ENCODE measurements around the gene AGBL4. TPM values are rescaled to one million over a fixed set of nuclear protein-coding genes. Genes with fewer than 3 reads are reported as not detected.
"Not testable (repeated sequence)": the region's sequence is repeated elsewhere in the genome, so short reads cannot be mapped to it uniquely, and the experiment has no call there.

Gene AGBL4
- total RNA-seq, 1 donor from 2014 or later = 0.52 TPM

DNA sequence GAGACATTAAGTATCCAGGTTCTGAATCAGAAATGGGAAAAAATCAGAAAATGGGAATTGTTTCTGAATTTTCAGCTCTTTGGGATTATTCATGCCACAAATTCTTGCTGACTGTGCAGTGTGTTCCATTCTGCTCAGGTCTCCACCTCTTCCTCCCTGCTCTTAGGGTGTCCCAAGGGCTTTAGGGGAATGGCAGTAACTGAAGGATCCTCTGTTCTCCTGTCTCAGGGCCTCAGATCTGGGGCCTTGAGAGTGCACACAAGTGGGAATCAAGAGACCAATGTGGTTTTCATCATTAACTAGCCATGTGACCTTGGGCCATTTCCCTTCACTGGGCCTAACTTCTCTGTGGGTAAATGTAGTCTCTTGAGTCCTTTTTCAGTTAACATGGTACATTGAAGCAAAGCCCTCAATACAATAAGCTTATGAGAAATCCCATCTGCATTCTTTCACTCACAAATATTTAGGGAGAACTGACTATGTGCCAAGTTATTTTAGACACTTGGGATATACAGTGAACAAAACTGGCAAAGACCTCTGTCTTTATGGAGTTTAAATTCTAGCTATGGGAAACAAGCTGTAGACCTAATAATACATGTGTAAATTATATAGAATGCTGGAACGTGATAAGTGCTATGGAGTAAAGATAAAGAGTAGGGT lies 1476.1 kb downstream of the AGBL4 start:
- no peak for DNase-seq (ENCODE audit: low spot score)

DNA sequence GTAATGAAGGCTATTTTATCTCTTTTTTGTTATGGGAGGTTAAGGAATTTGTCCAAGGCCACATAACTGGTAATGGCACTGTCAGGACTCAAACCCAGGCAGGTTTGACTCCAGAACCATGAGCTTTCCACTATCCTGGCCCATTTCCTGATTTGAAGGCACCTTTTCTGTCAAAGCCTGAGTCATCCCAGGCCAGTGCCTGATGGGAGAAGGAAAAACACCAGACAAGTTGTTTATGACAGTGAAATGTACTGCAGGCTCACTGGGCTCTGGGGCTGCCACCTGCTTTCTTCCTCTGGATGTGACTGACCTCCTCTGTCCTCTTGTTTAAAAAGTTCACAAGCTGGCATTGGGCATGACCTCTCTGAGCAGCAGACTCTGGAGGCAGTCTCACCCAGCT lies 1479.9 kb downstream of the AGBL4 start:
- DNase-seq (ENCODE audit: low spot score) = no peak

DNA sequence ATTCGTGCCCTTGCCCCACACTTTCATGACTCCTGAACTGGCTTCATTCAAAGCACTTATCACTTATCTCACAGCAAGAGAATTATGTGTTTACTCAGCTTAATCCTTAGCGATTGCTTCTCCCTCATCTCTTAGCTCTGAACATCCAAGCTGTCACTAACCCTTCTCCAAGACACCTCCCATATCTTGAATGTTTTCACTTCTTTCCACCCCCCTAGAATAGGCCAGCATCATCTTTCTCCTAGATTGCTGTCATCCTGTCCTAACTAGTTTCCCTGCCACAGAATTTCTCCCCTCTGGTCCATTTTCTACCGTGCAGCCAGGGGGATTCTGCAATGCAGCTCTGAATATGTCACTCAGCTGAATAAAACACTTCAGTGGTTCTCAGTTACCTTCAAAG lies 1483.2 kb downstream of the AGBL4 start:
- no peak for DNase-seq (ENCODE audit: low spot score)

DNA sequence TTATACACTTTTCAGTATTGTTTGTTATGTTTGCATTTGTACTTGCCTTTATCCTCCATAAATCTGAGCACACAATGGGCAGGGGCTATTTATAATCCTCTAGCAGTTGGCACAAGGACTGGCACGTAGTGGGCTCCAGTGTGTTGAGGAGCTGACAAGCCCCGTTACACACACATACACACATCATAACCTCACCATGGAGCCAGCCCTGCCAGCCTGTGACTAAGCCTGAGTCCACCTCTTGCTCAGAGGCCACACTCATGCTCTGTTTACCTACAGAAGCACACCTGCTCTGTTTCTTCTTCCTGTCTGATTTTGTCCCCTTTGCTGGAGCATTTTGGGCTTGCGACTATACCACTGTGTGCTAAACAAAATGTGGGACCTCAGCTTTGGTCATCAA lies 1487.3 kb downstream of the AGBL4 start:
- no peak for DNase-seq (ENCODE audit: low spot score)

DNA sequence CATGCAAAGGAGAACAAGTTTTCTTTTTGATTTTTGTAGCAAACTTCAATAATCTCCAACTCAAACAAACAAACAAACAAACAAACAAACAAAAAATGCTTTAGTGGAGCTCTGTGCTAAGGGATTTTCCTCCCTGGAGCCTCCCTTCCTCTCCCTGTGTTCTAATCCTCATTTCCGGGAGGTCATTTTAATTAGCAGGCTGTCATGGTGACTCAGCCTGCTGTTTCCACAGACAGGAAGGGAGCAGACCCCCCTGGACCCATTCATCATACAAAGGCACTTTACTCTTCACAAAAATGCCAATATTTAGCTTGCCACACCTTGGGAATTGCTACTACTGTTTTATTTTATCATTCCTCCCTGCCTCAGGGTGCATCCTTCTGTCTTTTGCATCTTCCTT lies 1490.8 kb downstream of the AGBL4 start:
- no peak for DNase-seq (ENCODE audit: low spot score)

DNA sequence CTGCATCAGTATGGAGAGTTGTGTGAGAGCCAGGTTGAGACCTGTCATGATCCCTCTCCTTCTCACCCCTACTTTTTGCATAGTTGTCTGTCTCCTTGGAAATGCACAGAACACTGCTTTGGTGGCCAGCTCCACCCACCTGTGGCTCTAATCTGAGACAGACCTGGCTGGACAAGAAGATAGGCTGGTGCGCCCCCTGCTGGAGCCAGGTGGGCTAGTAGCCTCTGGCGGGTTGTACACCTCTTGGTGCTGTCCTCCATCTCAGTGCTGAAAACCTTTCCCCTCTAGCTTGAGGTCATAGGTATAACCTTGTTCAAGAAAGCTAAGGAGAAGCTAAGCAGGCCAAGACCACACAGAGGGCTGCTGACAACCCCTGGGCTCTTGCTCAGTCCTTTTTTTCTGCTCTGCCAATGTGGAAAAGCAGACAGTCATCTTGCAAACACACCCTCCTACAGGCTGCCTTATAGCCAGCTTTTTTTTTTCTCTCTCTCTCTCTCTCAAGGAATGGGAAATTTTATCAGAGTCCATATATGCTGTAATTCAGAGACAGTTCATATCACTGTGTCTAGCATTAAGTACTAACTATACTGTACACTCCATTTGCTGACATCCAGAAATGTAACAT lies 1492.9 kb downstream of the AGBL4 start:
- DNase-seq (ENCODE audit: low spot score) = peak; percentile 67

DNA sequence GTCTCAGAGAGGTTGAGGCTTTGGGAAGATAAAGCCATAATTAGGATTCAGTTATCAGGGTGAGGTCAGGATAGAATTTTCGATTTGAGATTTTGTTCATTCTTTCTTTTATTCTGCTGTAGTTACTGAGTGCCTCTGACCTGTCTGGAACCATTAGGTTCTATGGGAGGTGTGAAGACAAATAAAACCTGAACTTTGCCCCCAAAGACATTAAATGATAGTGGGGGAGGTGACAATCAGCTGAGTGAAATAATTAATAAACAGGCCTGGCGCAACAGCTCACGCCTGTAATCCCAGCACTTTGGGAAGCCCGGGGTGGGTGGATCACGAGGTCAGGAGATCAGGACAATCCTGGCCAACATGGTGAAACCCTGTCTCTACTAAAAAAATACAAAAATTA lies 1496.7 kb downstream of the AGBL4 start:
- no peak for DNase-seq (ENCODE audit: low spot score)

DNA sequence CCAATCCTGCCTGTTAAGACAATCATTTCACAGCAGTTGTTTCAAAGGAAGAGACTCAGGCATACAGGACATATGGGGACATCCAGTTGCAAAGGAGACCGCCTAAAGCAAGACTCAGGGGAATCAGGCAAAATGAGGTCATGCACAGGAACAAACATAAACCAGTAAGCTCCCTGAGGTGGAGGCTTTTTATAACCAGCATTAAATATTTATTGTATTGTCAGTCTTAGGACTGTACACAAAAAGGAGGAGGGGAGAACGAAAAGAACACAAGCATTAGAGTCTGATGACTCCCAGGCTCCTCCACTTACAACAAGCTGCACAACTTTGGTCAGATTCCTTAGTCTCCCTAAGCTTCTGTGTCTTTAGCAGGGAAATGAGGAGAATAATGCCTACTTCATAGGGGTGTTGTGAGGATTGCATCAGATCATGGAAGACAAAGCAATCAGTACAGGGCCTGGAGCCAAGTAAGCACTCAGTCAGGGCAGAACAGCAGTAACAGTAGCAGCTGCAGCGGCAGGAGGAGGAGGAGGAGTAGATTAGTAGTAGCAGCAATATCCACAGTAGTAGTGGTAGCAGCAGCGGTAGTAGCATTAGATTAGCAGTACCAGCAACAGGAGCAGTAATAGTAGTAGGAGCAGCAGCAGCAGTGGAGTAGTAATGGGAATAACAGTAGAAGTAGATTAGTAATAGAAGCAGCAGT lies 1497.6 kb downstream of the AGBL4 start:
- DNase-seq (ENCODE audit: low spot score) = peak; percentile 11

DNA sequence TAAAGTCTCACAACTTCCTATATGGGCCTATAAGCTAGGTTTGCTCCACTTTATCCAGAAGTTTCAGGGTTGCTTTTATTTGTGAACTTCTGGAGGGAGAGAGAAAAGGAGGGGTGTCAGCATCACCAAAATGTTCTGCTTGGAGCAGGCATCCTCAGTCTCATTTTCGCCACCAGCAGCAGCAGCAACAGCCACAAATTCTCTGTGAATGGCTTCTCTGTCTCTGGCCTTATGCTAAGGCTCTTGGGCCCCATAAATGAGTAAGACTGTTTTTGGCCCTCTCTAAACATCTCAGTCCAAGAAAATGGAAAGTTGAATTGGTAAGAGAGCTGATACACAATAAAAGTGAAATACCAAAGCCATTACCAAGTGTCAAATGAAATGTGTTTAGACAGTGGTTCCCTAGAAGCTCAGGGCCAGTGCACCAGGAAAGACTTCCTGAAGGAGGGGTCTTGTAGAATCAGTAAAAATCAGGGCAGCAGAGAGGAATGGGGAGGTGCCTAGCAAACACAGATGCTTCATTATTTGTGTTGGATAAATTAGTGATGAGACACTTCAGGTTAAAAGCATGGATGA lies 1498.8 kb downstream of the AGBL4 start:
- DNase-seq (ENCODE audit: low spot score) = no peak

DNA sequence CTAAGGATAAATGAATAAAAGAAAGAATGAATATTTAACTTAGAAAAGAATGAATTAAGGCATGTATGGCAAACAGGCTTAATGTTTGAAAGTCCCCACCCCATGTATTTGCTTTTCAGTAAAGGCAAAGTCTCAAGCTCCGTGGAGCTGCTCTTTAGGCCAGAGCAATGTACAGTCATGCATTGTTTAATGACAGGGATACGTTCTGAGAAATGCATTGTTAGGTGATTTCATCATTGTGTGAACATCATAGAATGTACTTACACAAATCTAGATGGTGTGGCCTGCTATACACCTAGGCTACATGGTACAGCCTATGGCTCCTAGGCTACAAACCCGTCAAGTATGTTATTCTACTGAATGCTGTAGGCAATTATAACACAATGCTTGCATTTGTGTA lies 1500.2 kb downstream of the AGBL4 start:
- no peak for DNase-seq (ENCODE audit: low spot score)

DNA sequence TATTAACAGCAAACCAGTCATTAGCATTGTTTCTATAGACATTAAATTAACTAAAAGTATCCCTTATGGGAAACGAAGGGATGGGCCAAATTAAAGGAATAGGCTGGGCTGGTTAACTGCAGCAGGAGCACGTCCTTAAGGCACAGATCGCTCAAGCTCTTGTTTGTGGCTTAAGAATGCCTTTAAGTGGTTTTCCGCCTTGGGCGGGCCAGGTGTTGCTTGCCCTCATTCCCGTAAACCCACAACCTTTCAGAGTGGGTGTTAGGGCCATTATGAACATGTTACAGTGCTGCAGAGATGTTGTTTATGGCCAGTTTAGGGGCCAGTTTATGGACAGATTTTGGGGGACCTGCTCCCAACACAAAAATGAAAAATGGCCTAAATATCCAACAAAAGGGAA lies 1503.9 kb downstream of the AGBL4 start:
- DNase-seq (ENCODE audit: low spot score) = not testable (repeated sequence)

DNA sequence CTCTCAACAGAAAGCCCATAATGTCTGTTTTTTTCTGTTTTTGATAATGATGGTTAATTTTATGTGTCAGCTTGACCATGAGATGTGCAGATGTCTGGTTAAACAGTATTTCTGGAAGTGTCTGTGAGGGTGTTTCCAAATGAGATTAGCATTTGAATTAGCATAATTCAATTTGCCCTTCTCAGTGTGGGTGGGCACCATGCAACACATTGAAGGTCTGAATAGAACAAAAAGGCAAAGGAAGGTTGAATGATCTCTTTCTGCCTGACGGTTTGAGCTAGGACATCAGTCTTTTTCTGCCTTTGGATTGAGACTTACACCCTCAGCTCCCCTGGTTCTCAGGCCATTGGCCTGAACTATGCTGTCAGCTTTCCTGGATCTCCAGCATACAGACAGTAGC lies 1516.9 kb downstream of the AGBL4 start:
- DNase-seq (ENCODE audit: low spot score) = no peak

DNA sequence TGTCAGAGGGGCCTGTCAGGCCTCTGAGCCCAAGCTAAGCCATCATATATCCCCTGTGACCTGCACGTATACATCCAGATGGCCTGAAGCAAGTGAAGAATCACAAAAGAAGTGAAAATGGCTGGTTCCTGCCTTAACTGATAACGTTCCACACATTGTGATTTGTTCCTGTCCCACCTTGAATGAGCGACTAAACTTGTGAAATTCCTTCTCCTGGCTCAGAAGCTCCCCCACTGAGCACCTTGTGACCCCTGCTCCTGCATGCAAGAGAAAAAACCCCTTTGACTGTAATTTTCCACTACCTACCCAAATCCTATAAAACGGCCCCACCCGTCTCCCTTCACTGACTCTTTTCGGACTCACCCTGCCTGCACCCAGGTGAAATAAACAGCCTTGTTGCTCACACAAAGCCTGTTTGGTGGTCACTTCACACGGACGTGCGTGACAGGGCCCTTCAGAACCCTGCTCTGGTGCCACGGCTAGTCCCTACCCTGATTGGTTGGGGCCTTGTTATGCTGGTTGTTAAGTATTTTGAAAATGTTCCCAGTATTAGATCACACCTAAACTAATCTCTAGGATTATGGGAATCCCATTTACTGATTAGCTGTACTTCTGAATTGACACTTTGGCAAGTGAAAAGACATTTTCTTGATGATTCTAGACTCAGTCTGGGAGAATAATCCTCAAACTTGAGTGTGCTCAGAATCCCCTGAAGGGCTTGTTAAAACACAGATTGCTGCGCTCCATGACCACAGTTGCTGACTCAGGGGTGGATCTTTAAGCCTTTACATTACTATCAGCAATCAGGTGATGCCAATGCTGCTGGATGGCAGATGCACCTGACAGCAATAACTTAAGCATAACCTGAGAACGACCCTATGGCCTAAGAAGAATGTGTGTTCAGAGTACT lies 1523.0 kb downstream of the AGBL4 start:
- no peak for DNase-seq (ENCODE audit: low spot score)

DNA sequence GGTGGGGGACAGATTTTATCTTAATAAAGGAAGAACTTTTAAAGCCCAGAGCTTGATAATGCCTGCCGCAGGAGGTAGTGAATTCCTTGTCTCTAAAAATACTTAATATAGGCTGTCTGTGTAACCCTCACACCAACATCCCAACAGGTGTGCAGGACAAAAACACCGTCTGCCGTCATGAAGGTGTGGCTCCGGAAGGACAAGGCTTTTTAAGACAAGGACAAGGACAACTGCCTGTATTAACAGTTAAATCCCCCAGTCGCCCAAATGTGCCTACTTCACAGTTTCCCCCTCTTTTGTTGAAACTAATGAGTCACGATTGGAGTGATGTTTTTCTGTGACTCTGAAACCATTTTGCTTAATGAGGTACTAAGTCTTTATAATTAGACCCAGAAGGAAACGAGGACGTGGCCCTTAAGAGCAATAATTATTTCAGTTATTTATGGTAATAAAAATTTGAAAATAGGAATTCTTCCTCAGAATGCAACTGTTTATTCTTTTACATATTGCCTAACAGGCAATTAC lies 1524.5 kb downstream of the AGBL4 start:
- DNase-seq (ENCODE audit: low spot score) = no peak

DNA sequence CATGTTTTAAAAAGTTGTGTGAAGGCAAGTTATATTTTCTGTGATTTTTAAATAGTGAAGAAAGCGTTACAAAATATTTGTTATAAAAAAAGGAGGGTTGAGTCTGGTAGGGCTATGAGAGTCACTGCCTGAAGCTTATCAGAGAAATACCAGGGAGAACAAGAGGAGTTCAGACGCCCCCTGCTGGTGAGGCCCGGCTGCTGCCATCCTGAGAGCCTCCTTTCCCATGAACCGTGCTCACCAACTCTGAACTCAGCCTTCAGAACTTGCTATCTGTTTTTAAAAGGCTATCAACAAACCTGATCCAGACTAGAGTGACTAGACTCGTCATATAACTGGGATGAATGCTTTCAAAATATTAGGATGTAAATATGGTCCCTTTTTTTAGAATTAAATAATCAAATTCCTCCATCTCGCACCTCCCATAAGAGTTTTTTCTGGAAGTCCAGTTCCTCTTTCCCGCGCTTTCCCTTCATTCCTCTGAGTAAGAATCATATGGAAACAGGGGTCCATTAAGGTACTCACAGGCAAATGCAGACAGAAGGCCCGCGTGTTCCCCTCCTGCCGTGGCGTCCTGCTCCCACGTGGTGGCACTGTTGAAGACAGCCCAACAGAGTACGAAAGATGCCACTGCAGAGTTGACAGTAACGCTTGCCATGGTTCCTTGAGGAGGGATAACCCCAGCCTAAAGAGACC lies 1525.5 kb downstream of the AGBL4 start:
- DNase-seq (ENCODE audit: low spot score) = peak; percentile 79

DNA sequence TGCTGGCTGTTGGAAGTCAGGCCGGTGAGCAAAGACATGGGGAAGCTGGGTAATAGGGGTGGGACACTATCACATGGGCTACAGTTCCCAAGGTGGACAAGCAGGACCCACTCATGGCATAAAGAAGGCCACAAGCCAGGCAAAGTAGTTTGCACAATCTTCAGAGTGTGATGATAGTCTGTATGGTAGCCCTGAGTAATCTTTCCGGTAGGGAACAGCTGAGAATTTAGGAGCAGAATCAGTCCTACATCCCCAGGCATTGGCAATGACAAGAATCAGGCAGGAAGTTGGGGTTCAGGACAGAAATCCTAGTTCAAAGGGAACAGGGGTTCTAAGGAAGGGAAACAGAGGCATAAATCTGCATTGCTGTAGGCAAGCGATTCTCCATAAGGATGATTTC lies 1527.8 kb downstream of the AGBL4 start:
- no peak for DNase-seq (ENCODE audit: low spot score)

DNA sequence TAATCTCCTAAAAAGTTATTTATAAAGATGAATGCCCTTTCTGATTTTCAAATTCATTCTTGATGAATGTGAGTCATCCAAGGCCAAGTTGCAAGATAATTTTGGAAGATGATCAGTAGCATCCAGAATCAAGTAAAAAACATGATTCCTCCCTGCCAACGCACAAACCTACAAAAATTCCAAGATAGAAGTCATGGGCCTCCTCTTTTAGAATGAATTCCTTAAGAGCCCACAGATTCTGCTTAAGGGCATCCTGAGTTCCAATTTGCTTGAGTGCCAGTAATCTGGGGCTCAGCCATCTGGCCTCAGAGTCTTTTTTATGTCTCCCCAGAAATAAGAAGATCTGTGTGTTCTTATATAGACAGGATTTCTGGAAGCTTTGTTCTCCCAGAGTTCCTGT lies 1528.6 kb downstream of the AGBL4 start:
- DNase-seq (ENCODE audit: low spot score) = no peak

DNA sequence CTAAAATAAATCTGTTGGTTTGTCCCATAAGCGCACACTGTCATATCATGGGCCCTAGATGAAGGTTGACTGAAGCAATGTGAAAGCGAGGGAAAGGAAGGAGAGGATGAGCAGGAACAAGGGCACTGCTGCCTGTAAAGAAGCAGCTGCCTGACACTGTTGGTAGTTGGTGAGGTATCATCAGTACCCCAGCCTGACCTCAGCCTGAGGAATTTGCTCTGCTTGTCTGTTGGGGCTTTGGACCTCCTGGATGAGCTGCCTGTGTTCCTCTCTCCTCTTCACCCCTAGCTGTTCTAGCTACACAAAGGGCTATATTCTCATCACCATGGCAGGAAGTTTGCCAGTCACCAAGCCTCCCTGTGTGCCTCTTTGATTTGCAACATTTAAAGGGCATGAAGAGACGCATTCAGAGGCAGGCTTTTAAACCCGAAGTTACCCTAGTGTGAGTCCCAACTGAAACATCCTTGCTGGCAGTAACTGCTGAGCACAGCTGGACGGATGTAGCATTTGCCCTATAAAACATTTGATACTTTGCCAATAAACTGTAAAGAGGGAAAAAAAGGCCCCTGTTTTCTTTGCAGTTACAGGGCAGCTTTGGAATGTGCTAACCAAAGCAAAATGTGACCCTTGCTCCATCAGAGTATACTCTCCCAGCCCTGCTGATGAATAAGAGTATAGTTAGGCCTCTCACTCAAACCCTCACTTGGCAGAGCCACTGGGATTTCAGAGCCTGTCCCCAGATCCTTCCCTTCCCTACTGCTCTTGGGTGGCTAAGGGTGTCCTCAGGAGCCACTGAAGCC lies 1529.6 kb downstream of the AGBL4 start:
- no peak for DNase-seq (ENCODE audit: low spot score)

DNA sequence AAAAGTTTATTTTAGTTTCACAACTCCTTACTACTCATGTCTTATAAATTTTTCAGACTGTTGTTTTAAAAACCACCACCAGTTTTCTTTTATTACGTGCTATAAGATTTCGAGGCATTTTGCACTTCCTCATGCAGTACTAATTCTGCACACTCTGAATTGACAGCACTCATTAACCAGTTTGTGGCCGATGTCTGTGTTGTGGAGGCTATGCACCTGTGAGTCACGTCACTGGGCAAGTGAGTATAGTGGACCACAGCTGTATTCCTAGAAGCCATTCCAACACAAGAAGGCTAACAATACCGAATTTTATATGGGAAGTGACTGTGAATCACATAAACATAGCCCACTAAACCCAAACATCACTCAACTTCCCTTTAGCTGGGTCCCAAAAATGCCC lies 1530.7 kb downstream of the AGBL4 start:
- DNase-seq (ENCODE audit: low spot score) = no peak

DNA sequence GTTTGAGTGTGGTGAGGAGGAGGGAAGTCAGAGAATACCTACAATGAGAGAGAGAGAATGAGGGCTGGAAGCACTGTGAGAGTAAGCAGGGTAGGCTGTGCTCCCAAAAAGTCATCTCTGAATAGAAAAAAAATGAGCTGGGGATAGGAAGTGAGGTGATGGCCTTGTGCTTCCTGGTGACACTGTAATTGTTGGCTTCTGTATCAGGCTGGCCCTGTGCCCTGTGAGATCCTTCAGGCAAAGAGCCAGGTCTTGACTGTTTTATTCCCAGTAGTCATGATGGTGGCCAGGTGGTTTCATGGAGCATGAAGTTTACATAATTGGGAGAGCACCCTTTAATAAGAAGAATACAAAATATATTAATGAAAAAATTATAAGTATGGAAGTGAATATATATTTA lies 1531.4 kb downstream of the AGBL4 start:
- DNase-seq (ENCODE audit: low spot score) = no peak

Measured in mucosa of gallbladder (tissue), 1 donor.